Caco-2 (cell line): Measurements from ENCODE around the gene SELENON. TPM values are rescaled to one million over a fixed set of nuclear protein-coding genes. Genes with fewer than 3 reads are reported as not detected.

Experiments
- BruUV-seq: library from RNA; stranded (reverse); fragments of 400-500 nt; replicated peaks from 2 replicates; lab custom pipeline; 2021; lab: Mats Ljungman, UMichigan
- CTCF ChIA-PET: fragments of 300-600 bp; sonication (Branson Sonifier 250); formaldehyde crosslinking; loops from one replicate; lab custom pipeline; 2022; ENCODE audit warnings: antibody characterized with exemption; lab: Charles Lee
- POLR2A ChIA-PET: fragments of 300-600 bp; sonication (Branson Sonifier 250); formaldehyde crosslinking; loops from one replicate; lab custom pipeline; 2022; ENCODE audit warnings: antibody characterized with exemption; lab: Charles Lee
- DNase-seq, 2 experiments: peaks; one replicate each; pipeline versions ENCODE4 v3.0.0 to v3.0.0-alpha.2; 2020 to 2022
- H3K27me3 ChIP-seq: replicated peaks from 2 replicates; pipeline ENCODE4 v1.6.0; 2011; ENCODE audit warnings: low read length; ENCODE audit not compliant: control insufficient read depth, insufficient read depth
- H3K36me3 ChIP-seq: 2 replicates; pipeline ENCODE4 v1.5.1; 2011; ENCODE audit warnings: low read length; ENCODE audit not compliant: control insufficient read depth, insufficient read depth
- H3K4me1 ChIP-seq: fragments of 250-450 bp; sonication (Bioruptor Pico); 2 replicates; pipeline ENCODE4 v1.5.1; 2020; ENCODE audit warnings: mild to moderate bottlenecking
- H3K4me3 ChIP-seq: 2 replicates; pipeline ENCODE4 v1.5.1; 2011; ENCODE audit warnings: low read depth, mild to moderate bottlenecking, control low read depth, low read length
- H3K9me3 ChIP-seq: fragments of 250-450 bp; sonication (Bioruptor Pico); 2 replicates; pipeline ENCODE4 v1.5.1; 2020; ENCODE audit warnings: mild to moderate bottlenecking, moderate library complexity
- H3K27ac Mint-ChIP-seq: one replicate; pipeline ENCODE4 v1.8.0; 2022; ENCODE audit warnings: mixed read lengths; ENCODE audit not compliant: unreplicated experiment
- H3K27me3 Mint-ChIP-seq: one replicate; pipeline ENCODE4 v1.8.0; 2022; ENCODE audit warnings: mixed read lengths; ENCODE audit not compliant: insufficient read depth, unreplicated experiment
- H3K36me3 Mint-ChIP-seq: one replicate; pipeline ENCODE4 v1.8.0; 2022; ENCODE audit warnings: mild to moderate bottlenecking, mixed read lengths; ENCODE audit not compliant: insufficient read depth, unreplicated experiment
- H3K4me1 Mint-ChIP-seq: one replicate; pipeline ENCODE4 v1.8.0; 2022; ENCODE audit warnings: low read depth, mixed read lengths; ENCODE audit not compliant: unreplicated experiment
- H3K4me3 Mint-ChIP-seq: one replicate; pipeline ENCODE4 v1.8.0; 2022; ENCODE audit warnings: mild to moderate bottlenecking, moderate library complexity, mixed read lengths; ENCODE audit not compliant: unreplicated experiment
- H3K9me3 Mint-ChIP-seq: one replicate; pipeline ENCODE4 v1.8.0; 2022; ENCODE audit warnings: mixed read lengths; ENCODE audit not compliant: unreplicated experiment
- intact Hi-C: fragments of 100-400 bp; cut with micrococcal nuclease; formaldehyde crosslinking; loops from one replicate; pipeline ENCODE4 v1.10.0; 2022; ENCODE audit not compliant: unreplicated experiment
- total RNA-seq: library from RNA; stranded (reverse); gene quantifications from 2 replicates; pipeline ENCODE4 v1.2.3, GENCODE V29; 2022
- TF ChIP-seq, protein P1 (sequence below), 2 experiments: fragments of 200-600 bp in 1 of 2; IDR thresholded peaks; 1 replicate in 1 of 2; 2 replicates in 1 of 2; pipeline versions ENCODE4 v1.5.1 to v1.8.0; 2011 to 2022; ENCODE audit warnings: antibody characterized with exemption in 1 of 2, control low read depth in 1 of 2, inconsistent platforms in 1 of 2, low read depth in 1 of 2, low read length in 1 of 2, mild to moderate bottlenecking in 1 of 2, moderate library complexity in 1 of 2; ENCODE audit not compliant: insufficient read depth in 1 of 2, severe bottlenecking in 1 of 2, unreplicated experiment in 1 of 2

SELENON gene
- total RNA-seq, 1 experiment from 2014 or later: 58.3 TPM

DNA sequence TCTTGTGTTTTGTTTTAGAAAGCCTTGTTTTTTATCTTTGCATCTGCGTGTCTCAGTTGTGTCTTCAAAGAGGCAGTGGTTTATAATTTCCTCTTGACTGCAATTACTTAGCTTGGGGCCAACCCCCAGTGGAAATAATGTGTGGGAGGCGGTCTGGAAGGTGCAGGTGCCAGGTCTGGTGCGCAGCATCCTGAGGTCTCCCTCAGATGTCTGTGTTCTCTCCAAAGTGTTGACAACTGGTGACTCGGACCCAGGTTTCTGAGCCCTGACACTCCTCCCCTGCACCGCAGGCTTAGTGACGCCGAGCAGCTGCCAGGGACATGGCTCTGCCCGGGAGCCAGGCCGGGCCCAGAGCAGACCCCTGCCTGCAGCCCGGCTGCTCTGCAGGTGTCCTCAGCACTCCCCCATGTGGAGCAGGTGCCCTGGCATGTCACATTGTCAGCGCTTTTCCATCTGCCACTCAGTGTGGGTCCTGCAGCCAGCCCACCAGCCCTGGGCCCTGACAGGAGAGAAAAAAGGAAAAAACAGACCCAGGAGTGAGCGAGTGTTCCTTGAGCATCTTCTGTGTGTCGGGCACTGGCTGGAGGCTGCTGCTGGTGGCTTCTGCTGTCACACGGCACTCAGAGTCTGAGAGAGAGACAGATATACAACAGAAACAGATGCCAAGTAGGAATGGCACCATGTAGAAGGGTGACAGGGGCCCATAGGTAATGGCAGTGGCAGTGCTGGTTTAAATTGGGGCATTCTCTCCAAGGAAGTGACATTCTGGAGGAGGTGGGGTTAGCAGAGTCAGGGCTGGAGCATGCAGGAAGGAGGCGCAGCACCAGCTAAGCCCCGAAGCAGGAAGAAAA is 24.8 kb upstream of the SELENON start:
- intact Hi-C loops: no loop called here
- no peak for DNase-seq

DNA sequence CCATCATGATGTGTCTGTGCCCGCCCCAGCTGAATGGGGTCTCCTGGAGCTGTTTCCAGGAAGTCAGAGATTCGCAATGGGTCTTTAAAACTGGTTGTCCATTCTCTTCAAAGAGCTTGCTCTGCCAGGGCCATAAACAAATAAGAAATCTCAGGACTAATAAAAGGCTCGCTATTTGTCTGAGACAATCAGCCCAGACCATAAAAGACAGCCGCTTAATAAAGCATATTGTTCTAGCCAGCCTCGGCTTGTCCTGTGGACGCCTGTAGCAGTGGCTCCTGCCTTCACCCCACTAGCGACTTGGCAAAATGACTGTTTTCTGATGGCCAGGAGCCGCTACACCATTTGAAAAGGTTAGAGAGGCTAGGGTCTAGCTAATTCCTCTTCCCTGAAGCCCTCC is 20.6 kb upstream of the SELENON start:
- intact Hi-C loops: no loop called here
- Histone ChIP-seq H3K4me1 (peaks cover 29% of the 10 kb centered on the region), H3K27me3 (no peaks in the 10 kb centered on the region), H3K4me3 (no peak overlapping the region), H3K9me3 (no peaks in the 10 kb centered on the region), H3K36me3 (no peaks in the 10 kb centered on the region)
- Mint-ChIP-seq H3K27ac (no peak overlapping the region), H3K36me3 (no peaks in the 10 kb centered on the region), H3K4me1 (peaks cover 9% of the 10 kb centered on the region), H3K9me3 (no peaks in the 10 kb centered on the region), H3K27me3 (no peaks in the 10 kb centered on the region), H3K4me3 (no peak overlapping the region)
- DNase-seq: no peak
- ChIA-PET CTCF (no interaction called here), POLR2A (no interaction called here)
- BruUV-seq: no TSS peak
- TF ChIP-seq, protein P1, sequence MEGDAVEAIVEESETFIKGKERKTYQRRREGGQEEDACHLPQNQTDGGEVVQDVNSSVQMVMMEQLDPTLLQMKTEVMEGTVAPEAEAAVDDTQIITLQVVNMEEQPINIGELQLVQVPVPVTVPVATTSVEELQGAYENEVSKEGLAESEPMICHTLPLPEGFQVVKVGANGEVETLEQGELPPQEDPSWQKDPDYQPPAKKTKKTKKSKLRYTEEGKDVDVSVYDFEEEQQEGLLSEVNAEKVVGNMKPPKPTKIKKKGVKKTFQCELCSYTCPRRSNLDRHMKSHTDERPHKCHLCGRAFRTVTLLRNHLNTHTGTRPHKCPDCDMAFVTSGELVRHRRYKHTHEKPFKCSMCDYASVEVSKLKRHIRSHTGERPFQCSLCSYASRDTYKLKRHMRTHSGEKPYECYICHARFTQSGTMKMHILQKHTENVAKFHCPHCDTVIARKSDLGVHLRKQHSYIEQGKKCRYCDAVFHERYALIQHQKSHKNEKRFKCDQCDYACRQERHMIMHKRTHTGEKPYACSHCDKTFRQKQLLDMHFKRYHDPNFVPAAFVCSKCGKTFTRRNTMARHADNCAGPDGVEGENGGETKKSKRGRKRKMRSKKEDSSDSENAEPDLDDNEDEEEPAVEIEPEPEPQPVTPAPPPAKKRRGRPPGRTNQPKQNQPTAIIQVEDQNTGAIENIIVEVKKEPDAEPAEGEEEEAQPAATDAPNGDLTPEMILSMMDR (IDR thresholded peaks at IDR 0.05; ENCODE audit: insufficient read depth in 1 of 2, low read depth in 1 of 2, low read length in 1 of 2, severe bottlenecking in 1 of 2, unreplicated experiment in 1 of 2): no peak

More for the DNA sequence above, 24.8 kb upstream of the SELENON start:
- Histone ChIP-seq H3K27me3 (no peaks in the 10 kb centered on the region), H3K9me3 (no peaks in the 10 kb centered on the region), H3K4me1 (peaks cover 62% of the 10 kb centered on the region), H3K4me3 (no peak overlapping the region), H3K36me3 (no peaks in the 10 kb centered on the region)
- ChIA-PET POLR2A (no interaction called here), CTCF (no interaction called here)
- Mint-ChIP-seq H3K4me3 (no peak overlapping the region), H3K9me3 (no peaks in the 10 kb centered on the region), H3K4me1 (peaks cover 46% of the 10 kb centered on the region), H3K36me3 (peaks cover 8% of the 10 kb centered on the region), H3K27ac (peak overlapping the region; percentile 73), H3K27me3 (no peaks in the 10 kb centered on the region)
- no TSS peak for BruUV-seq
- TF ChIP-seq, protein P1 (IDR thresholded peaks at IDR 0.05; ENCODE audit: insufficient read depth in 1 of 2, low read depth in 1 of 2, low read length in 1 of 2, severe bottlenecking in 1 of 2, unreplicated experiment in 1 of 2): no peak

DNA sequence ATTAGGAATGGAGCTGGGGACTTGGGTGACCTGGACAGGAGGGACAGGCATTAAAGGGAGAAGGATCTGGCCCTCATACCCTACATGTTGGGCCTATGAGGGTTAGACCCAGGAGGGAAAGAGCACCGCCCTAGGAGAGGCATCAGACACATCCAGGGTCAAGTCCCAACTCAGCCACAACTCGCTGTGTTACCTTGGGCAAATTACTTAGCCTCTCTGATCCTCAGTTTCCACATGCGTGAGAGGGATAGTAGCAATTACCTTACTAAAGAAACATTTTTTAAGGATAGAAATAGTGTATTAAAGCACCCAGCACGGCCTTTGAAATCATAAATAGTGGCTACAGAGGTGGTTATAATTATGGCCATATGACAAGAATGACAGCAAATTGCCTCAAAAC is 20.1 kb upstream of the SELENON start:
- DNase-seq: no peak
- H3K27ac Mint-ChIP-seq: no peak overlapping the region
- CTCF ChIA-PET: interaction anchor here (1.0 to 1.3 kb wide), 2 partner anchors 20 to 949 kb away, joined by 3 to 4 read pairs; no protein-coding TSS in a partner anchor

More for the DNA sequence above, 20.1 kb upstream of the SELENON start:
- intact Hi-C loops: no loop called here
- Mint-ChIP-seq H3K27me3 (no peaks in the 10 kb centered on the region), H3K4me3 (no peak overlapping the region), H3K4me1 (peaks cover 12% of the 10 kb centered on the region), H3K9me3 (no peaks in the 10 kb centered on the region), H3K36me3 (no peaks in the 10 kb centered on the region)
- Histone ChIP-seq H3K9me3 (no peaks in the 10 kb centered on the region), H3K4me1 (peaks cover 27% of the 10 kb centered on the region), H3K27me3 (no peaks in the 10 kb centered on the region), H3K4me3 (no peak overlapping the region), H3K36me3 (no peaks in the 10 kb centered on the region)
- TF ChIP-seq, protein P1 (IDR thresholded peaks at IDR 0.05; ENCODE audit: insufficient read depth in 1 of 2, low read depth in 1 of 2, low read length in 1 of 2, severe bottlenecking in 1 of 2, unreplicated experiment in 1 of 2): no peak
- BruUV-seq: no TSS peak
- POLR2A ChIA-PET: interaction anchor here (0.6 kb wide), 1 partner anchor 432 kb away, joined by 16 read pairs; no protein-coding TSS in a partner anchor
